Sciatic nerve (tissue), 2 donors: ENCODE data around the gene MGAT4C. TPM values are rescaled to one million over a fixed set of nuclear protein-coding genes. Genes with fewer than 3 reads are reported as not detected.

Experiments used
- ATAC-seq: fragments of 200-7000 bp; cut with Tn5 transposase; one replicate; pipeline ENCODE4 v1.9.1; 2020; ENCODE audit warnings: mild to moderate bottlenecking, moderate library complexity
- DNase-seq: peaks from one replicate; pipeline ENCODE4 v3.0.0-alpha.2; 2020; ENCODE audit warnings: low spot score
- intact Hi-C: fragments of 100-400 bp; cut with DNase I; formaldehyde crosslinking; loops from one replicate; pipeline ENCODE4 v1.14.2; 2022
- total RNA-seq: library from RNA; stranded (reverse); fragmentation: NEBNext Ultra II Directional; extraction: Animal tissue kit (Norgen Biotek cat#: 25700); gene quantifications from one replicate; pipeline ENCODE4 v1.2.1, GENCODE V29; 2021
- donor health status: DM: no; HTN: no; CAD: no.
- donor health status: DM: no; HTN: no; CAD: no.

MGAT4C gene
- total RNA-seq, 1 donor from 2014 or later: 0.71 TPM

DNA sequence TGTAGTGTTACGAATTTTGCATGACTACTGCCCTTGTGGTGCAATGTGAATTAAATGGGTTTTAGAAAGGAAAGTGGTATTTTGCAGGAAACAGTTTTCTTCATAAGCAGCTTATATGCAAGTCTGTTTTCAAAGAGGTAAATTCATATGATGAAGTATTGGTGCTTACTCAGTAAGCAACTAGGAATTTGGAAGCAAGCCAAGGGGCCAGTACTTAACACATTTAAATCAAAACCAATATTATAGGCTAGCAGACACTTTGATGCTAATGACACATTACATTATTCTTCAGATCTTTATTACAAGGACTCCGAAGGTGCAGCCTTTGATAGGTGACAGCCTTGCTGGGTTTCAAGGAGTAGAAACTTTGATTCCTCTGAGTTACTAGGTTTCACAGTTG lies 23.1 kb downstream of the MGAT4C start:
- DNase-seq: no peak
- intact Hi-C loops: no loop called here
- no peak for ATAC-seq

DNA sequence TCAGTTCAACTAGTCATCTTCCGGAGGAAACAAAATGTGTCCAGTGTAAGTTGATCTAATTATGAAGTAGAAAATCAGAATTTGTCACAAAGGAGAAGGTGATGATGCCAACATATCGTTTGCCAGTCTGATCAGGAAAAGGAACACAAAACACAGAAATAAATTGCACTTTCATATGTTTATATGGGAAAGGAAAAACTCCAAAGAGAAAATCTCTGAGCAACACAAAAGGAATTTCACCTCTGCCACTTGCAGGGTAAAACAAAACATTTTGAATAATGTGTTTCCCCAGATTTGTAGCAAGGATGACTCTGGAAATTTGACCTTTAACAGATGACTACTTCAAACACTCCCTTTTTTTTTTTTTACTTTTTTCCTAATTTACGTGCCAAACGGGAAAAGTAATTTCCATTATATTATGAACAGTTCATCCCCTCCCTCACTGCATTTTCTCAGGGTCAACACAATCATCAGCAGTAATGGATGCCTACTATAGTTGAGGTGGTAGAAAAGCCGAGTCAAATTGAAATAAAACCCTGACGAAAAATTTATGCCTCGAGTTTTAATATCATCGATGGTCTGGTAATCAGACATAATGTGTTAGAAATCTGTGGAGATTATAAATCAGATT lies 25.6 kb downstream of the MGAT4C start:
- ATAC-seq (no peak), DNase-seq (no peak)
- intact Hi-C loops: no loop called here

DNA sequence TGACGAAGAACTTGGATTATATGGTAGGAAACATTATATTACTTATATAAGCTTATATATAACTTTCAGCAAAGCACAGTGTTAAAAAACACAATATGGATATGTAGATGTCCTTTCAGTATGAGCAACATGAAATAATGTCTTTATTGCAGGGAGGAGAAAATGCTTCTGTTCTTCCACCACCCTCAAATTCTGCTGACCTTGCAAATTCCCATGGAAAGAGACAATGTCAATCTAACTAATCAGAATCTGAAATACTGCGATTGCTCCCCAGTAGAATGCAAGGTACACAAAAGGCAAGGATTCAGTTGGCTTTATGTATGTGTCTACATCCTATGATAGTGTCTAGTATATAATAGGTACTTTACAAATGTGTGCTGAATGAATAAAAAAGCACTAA lies 26.4 kb downstream of the MGAT4C start:
- no peak for ATAC-seq
- intact Hi-C loops: no loop called here
- DNase-seq: no peak

DNA sequence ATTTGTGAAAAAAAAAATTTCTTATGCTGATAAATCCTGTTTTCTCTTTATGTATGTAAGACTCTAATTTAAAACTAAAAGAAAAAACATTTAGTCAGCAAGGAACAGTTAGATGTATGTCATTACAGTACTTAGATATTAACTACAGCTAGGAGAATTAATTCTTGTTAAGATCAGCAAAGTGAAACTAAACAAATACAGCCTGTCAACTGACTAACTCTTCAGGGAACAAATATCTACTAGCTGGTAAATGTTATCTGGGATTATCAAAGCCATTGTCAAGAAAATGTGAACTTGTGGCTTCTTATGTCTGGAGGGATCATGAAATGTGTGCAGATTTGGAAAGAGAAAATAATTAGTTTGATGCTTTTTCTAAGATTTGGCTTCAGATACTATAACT lies 27.5 kb downstream of the MGAT4C start:
- no peak for ATAC-seq
- DNase-seq: no peak
- intact Hi-C loops: no loop called here

DNA sequence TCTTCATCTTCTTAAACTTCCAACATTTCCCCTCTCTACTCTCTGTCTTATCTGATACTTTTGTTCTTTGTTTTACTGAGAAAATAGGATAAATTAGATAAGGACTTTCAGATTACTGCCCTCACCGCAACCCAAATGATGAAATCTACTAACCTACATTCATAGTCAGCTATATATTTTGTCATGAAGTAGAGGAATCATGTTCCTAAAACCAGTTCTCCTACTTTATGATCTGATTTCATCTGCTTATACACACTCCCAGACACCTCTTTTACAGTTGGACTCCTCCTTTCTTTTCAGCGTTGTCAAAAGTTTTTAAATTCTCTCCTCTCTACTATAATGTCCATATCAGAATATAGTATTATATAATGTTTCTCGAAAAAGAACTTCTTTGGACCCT lies 29.7 kb downstream of the MGAT4C start:
- intact Hi-C loops: no loop called here
- ATAC-seq (no peak), DNase-seq (no peak)

DNA sequence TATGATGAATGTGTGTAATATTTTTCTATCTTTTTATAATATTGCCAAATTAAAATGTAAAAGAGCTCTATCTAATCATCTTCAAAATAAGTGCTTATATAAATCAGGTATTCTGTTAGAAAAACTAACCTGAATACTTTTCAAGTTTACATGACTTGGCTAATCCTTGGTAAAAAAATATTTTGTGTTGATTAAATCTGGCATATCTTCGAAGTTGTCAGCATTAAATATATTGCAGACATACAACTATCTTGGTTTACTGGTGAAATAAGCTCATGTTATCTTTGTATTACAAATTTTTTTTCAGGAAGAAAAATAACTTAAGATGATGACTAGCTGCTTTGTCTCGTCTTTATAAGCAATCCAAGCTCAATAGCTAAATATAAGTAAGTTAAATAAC lies 39.6 kb downstream of the MGAT4C start:
- intact Hi-C loops: no loop called here
- DNase-seq (no peak), ATAC-seq (no peak)

DNA sequence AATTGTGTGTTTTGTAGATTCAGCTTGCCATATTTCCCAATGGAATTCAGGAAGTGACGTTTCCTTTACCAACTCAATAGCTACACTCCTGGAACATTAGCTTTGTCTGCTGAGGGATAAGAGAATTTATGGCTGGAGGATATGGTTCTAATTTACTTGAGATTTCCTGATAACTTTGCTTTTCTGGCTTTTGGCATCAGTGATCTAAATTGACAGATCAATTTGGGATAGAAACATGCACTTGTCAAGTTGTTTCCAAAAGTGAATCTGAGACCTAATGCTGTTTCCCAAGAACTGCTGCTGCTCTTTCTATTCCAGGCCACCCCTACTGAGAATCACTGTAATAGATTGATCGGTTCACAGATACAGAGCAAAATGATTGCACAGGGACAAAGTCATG lies 43.2 kb downstream of the MGAT4C start:
- DNase-seq: no peak
- ATAC-seq: no peak
- intact Hi-C loops: no loop called here

DNA sequence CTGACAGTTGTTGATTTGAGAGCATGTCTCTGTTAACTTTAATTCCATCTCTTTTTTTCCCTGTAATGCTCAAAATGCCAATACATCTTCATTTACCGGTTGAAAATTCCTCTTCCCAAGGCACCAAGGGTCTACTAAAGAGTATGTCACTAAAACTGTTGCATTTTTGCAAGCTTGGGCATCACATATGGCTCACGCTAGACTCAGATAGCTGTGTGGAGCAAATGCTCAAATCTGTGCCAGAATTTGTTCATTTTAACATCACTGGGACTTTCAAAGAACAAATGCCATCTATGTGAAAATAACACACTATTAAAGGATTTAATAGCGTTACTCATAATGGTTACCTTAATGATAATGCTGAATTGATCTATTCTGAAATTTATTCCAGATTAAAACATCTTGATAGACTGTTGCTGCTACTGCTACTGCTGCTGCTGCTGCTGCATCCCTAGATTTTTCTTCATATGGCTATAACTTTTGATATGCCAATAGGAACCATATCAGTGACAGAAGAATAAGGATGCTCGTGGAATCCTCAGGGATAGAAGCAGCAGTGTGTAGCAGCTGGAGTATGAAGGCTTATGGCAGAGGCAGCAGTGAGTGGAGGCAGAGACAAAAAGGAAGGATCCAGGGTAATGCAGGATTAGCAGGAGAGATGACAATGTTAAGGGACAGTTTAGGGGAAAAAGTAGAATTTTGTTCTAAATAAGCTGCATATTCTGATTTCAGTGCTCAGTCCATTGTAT lies 57.3 kb downstream of the MGAT4C start:
- no peak for DNase-seq
- no peak for ATAC-seq
- intact Hi-C loops: no loop called here

DNA sequence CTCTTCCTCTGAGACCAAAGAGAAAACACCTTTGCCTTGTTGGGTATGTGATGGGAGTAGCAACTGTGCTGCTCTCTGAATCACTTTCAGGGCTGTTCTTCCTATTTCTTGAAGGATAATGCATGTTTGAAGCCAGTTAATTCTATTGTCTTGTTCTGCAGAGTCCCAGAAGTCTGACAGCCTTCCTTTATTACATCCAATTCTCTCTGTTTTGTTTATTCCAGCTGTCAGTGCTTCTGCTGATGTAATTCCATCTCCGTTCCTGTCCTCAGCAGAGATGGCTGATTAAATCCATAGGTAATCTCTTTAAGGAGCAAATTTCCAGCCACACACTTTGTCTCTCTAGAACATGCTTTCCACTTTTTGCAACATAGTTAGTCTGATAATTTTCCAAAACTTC lies 59.7 kb downstream of the MGAT4C start:
- intact Hi-C loops: no loop called here
- DNase-seq (no peak), ATAC-seq (no peak)

DNA sequence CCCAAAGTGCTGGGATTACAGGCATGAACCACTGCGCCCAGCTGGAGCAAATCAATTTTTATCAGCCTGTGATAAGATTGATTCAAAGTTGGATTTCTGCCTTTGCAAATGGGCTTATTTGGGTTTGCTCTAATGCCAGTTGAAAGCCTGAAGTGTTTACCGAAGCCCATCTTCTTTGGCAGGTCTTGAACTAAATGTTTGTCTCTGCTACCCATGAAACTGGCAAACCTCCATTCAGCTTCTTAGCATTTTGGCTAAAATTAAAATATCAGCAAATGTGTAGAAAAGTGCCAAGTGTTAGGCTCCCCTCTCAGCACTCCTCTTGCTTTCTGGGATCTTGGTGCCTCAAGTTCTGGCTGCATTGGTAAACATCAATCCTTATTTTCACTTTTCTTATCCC lies 61.5 kb downstream of the MGAT4C start:
- intact Hi-C loops: no loop called here
- no peak for ATAC-seq
- DNase-seq: no peak

DNA sequence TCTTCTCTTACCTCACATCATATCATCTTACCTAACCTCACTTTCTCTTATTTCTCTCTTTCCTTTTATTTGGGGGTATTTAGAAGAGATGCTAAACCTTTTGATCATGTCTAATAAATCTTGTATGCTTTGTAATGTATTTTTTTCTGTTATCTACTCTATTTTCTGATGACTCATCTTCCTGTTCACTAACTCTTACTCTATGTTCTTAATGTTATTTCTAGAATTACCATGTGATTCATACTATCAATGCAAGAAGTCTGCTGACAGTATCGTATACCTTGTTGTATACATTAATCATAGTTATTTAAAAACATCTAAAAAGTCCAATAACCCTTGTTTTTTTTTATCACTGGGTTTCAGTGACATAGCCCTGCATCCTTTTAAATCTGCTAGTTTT lies 62.3 kb downstream of the MGAT4C start:
- no peak for ATAC-seq
- no peak for DNase-seq
- intact Hi-C loops: no loop called here

DNA sequence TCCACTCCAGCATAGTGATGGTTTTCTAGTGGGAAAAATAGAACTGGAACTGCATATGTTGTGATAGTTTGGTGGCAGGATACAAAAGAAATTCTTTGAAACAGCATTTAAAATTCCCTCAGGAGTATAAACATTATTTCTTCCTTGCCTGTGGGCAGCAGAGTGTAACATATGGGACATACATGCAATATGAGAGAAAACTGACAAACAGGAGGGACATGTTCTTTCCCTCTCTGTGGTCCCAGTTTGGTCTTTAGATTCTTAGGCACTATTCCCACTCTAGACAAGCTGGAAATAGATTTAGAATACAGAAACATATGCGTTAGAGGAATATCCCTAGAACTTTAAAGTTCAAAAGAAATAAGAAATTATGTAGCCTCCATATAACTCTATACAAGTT lies 68.0 kb downstream of the MGAT4C start:
- intact Hi-C loops: no loop called here
- ATAC-seq (no peak), DNase-seq (no peak)

DNA sequence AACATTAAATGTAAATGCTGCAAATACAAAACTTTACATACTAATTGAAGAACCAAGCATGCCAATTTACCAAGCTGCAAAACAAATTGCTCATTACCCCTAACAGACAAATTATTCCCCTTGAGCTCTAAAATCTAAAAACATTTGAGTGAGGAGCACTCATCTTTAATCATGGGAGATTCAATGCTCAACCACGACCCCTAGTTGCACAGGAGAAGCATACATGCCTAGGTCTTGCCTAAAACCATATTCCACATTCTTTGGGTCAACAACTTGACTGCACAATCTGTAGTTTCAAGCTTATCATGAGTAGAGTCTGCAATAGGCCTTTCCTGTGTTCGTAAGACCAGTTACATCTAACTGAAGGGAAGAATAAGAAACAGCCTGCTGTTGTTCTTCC lies 69.7 kb downstream of the MGAT4C start:
- ATAC-seq: no peak
- intact Hi-C loops: no loop called here
- no peak for DNase-seq

DNA sequence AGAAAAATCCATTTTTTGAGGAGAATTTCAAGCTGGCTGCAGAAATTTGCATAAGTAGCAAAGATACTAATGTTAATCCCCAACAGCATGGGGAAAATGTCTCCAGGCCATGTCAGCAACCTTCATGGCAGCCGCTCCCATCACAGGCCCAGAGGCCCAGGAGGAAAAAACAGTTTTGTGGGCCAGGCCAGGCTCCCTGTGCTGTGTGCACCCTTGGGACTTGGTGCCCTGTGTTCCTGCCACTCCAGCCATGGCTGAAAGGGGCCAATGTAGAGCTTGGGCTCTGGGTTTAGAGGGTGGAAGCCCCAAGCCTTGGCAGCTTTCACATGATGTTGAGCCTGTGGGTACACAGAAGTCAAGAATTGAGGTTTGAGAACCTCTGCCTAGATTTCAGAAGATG lies 76.3 kb downstream of the MGAT4C start:
- intact Hi-C loops: no loop called here
- no peak for ATAC-seq
- DNase-seq: no peak

DNA sequence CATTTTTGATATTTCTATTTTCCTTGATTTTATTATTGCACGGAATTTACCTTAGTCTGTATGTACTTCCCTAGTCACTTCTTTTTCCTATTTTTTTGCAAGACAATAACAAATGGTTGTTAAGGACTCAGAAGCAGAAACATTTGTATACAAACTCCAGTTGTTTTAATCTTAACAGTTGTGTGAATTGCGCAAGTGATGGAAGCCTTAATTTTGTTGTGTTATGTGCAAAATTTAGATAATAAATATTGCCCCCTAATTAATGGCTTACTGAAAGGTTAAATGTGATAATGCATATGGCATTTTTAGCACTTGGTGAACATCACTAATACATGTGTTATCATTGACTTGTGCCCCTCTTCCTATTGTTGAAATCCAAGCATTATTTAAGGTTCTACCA lies 82.0 kb downstream of the MGAT4C start:
- DNase-seq (no peak), ATAC-seq (no peak)
- intact Hi-C loops: no loop called here

DNA sequence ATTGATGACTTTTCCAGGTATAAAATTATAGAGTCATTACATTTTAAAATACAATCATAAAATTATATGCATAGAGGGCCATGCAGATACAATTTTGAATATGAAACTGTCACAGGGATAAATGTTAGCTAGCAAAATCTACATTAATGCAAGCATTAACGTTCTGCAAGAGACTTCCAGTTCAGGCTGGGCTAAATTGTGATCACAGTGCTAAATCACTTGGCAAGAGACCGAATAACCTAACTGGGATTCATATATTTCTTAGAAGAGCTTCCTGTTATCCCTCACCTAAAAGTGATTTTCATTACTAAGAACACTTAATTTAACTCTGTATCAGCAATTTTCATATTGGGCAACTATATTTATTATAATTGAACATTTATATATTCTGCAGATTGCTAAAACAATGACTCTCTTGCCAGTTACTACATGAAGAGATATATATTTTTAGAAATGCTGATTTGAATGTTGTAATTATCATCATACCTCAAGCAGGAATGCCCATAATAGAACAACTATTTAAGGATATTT lies 83.2 kb downstream of the MGAT4C start:
- ATAC-seq: no peak
- intact Hi-C loops: no loop called here
- no peak for DNase-seq

DNA sequence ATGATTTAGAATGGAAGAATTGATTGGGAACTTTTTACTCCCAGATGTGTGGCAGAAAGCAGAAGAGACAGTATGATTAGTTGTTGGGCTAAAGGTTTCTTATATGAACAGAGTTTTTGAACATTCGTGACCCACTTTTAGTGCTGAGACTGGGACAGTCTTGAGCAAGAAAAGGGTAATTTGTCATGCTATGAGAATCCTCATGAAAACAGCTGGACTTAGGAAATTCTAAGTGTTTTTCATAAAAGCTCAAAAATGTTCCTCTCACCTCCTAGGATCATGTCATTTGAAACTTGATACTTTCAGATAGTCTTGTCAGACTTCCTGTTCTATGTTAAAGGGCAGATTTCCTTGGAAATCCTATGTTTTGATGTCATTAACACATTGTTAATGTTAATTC lies 86.1 kb downstream of the MGAT4C start:
- ATAC-seq (no peak), DNase-seq (no peak)
- intact Hi-C loops: no loop called here

DNA sequence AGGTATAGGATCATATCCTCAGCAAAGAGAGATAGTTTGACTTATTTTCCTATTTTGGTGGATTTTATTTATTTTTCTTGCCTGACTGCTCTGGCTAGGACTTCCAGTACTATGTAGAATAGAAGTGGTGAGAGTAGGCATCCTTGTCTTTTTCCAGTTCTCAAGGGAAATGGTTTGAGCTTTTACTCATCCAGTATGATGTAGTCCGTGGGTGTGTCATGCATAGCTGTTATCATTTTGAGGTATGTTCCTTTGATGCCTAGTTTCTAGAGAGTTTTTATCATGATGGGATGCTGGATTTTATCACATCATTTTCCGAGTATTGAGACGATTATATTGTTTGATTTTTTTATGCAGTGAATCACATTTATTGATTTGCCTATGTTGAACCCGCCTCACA lies 97.2 kb downstream of the MGAT4C start:
- intact Hi-C loops: no loop called here

DNA sequence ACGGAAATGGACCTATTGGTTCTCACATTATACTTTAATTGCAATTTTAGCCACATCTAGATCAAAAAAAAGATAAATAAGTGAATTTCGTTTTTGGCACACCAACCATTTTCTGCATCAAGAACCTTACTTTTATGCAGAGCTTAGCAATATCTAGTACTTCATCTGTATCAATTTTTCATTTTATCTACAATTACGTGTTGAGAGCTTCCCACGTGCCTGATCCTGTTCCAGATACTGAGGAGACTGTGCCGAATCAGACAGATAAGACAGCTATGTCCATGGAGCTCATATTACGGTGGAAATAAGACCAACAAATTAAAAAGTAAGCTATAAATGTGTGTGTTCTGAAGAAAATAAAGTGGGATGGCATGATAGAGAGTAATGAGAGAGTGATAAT lies 101.6 kb downstream of the MGAT4C start:
- ATAC-seq (no peak), DNase-seq (no peak)
- intact Hi-C loops: no loop called here

More for the DNA sequence above, 97.2 kb downstream of the MGAT4C start:
- DNase-seq (no peak), ATAC-seq (no peak)

DNA sequence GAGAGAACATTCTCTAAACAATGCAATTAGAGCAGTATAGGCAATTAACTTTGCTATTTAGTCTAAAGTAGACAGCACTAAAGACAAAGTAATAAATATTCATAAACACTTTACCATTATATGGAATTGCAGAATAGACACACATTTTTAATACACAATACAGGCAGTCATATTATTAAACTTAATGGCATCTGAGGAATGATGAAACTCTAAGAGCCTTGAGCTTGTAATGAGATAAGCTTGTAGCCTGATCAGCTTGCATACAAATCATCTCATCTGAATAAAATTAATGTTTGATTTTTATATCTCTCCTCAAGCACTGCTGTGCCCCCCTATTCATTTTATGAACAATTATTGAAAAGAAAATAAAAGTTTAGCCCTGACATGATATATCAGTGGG lies 107.6 kb downstream of the MGAT4C start:
- no peak for DNase-seq
- no peak for ATAC-seq
- intact Hi-C loops: no loop called here

DNA sequence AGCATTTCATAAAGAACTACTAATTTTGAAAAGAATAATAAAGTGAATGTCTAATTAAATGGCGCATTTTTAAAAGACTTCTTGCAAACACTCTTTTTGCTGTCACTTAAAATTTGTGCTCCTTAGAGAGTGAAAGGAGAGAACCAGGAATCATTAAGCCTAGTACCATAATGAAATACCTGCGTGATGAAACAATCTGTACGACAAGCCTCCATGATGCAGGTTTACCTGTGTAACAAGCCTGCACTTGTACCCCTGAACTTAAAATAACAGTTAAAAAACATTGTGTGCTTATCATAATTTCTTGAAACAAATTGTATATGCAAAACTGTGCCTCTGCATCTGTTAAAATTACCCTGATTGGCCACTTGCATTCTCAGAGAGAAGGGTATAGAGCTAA lies 108.1 kb downstream of the MGAT4C start:
- no peak for ATAC-seq
- DNase-seq: no peak
- intact Hi-C loops: no loop called here
